HCT116 (cell line): ENCODE data around the gene NACC2. TPM values are rescaled to one million over a fixed set of nuclear protein-coding genes. Genes with fewer than 3 reads are reported as not detected.
A peak's percentile ranks its signal among the peaks of the same experiment; 100 is the strongest.

Experiments used
- ATAC-seq: fragments of 200-7000 bp; cut with Tn5 transposase; 2 replicates; pipeline ENCODE4 v1.9.1; 2020; ENCODE audit warnings: mild to moderate bottlenecking, moderate library complexity
- BruUV-seq: library from RNA; stranded (reverse); fragments of 400-500 nt; replicated peaks from 2 replicates; lab custom pipeline; 2021; lab: Mats Ljungman, UMichigan
- CTCF ChIA-PET: fragments of 300-600 bp; sonication (Branson Sonifier 250); formaldehyde crosslinking; loops from one replicate; lab custom pipeline; 2021; ENCODE audit warnings: antibody characterized with exemption; lab: Charles Lee
- POLR2A ChIA-PET: fragments of 300-600, 350-600 bp; sonication (Branson Sonifier 250); formaldehyde crosslinking; loops from one replicate; lab custom pipeline; 2021; ENCODE audit warnings: antibody characterized with exemption; lab: Charles Lee
- RAD21 ChIA-PET, 2 experiments: fragments of 300-600 bp; sonication (Branson Sonifier 250); formaldehyde crosslinking; loops; one replicate each; lab custom pipeline; 2023; ENCODE audit warnings: low total read pairs in 2 of 2; ENCODE audit not compliant: uncharacterized antibody in 2 of 2, unreplicated experiment in 2 of 2, low non-redundant PET in 1 of 2; lab: Charles Lee
- DNase-seq: peaks from one replicate; pipeline ENCODE4 v3.0.0-alpha.2; 2010; ENCODE audit warnings: low read depth, low spot score
- H2AFZ ChIP-seq: fragments of 200-600 bp; shearing (Covaris generic), sonication (generic); 2 replicates; pipeline ENCODE4 v1.6.1; 2017; ENCODE audit warnings: low read depth, mixed run types, mixed read lengths, antibody characterized with exemption, low read length; ENCODE audit not compliant: poor library complexity, severe bottlenecking
- H3K27ac ChIP-seq: 2 replicates; pipeline ENCODE4 v1.5.1; 2012; ENCODE audit warnings: low read depth, low read length
- H3K27me3 ChIP-seq: fragments of 200-600 bp; sonication (generic); 2 replicates; pipeline ENCODE4 v1.6.1; 2016; ENCODE audit warnings: mixed run types, low read length, mixed read lengths; ENCODE audit not compliant: insufficient read depth
- H3K36me3 ChIP-seq, 2 experiments: fragments of 200-500 bp in 1 of 2; fragments of 200-600 bp in 1 of 2; sonication (Bioruptor generic) in 1 of 2; sonication (generic) in 1 of 2; 2 replicates each; pipeline versions ENCODE4 v1.5.1 to v1.6.1; 2014 to 2016; ENCODE audit warnings: low read length in 2 of 2, inconsistent platforms in 1 of 2, mixed read lengths in 1 of 2, mixed run types in 1 of 2; ENCODE audit not compliant: insufficient read depth in 2 of 2, control insufficient read depth in 1 of 2
- H3K4me1 ChIP-seq, 2 experiments: fragments of 200-600 bp in 1 of 2; sonication (generic) in 1 of 2; 2 replicates each; pipeline versions ENCODE4 v1.5.1 to v1.6.1; 2012 to 2017; ENCODE audit warnings: low read length in 2 of 2, inconsistent platforms in 1 of 2, mild to moderate bottlenecking in 1 of 2, mixed read lengths in 1 of 2, mixed run types in 1 of 2, moderate library complexity in 1 of 2; ENCODE audit not compliant: insufficient read depth in 2 of 2, control insufficient read depth in 1 of 2
- H3K4me2 ChIP-seq: fragments of 200-600 bp; sonication (generic); 2 replicates; pipeline ENCODE4 v1.6.1; 2017; ENCODE audit warnings: mixed run types, low read length, mixed read lengths
- H3K4me3 ChIP-seq, 2 experiments: fragments of 200-600 bp in 1 of 2; sonication (generic) in 1 of 2; replicated peaks in 1 of 2; 2 replicates each; pipeline ENCODE4 v1.5.1; 2011 to 2016; ENCODE audit warnings: low read length in 2 of 2, control low read depth in 1 of 2, low read depth in 1 of 2, mild to moderate bottlenecking in 1 of 2, mixed read lengths in 1 of 2, mixed run types in 1 of 2
- H3K79me2 ChIP-seq: fragments of 200-600 bp; sonication (generic); 2 replicates; pipeline ENCODE4 v1.6.1; 2017; ENCODE audit warnings: mild to moderate bottlenecking, mixed run types, low read length, moderate library complexity, mixed read lengths; ENCODE audit not compliant: insufficient read depth
- H3K9ac ChIP-seq: fragments of 200-600 bp; sonication (generic); 2 replicates; pipeline ENCODE4 v1.6.1; 2016; ENCODE audit warnings: low read length, mixed read lengths
- H3K9me2 ChIP-seq: fragments of 200-600 bp; sonication (generic), shearing (Covaris generic); 2 replicates; pipeline ENCODE4 v1.6.1; 2017; ENCODE audit warnings: mixed run types, mild to moderate bottlenecking, moderate library complexity; ENCODE audit not compliant: insufficient read depth
- H3K9me3 ChIP-seq, 2 experiments: fragments of 200-500 bp in 1 of 2; fragments of 200-600 bp in 1 of 2; sonication (Bioruptor generic) in 1 of 2; sonication (generic) in 1 of 2; 2 replicates each; pipeline ENCODE4 v1.6.1; 2014 to 2017; ENCODE audit warnings: low read length in 2 of 2, mixed read lengths in 2 of 2, inconsistent platforms in 1 of 2, low read depth in 1 of 2, mild to moderate bottlenecking in 1 of 2, mixed run types in 1 of 2, moderate library complexity in 1 of 2; ENCODE audit not compliant: control insufficient read depth in 1 of 2, insufficient read depth in 1 of 2
- H4K20me1 ChIP-seq: fragments of 200-600 bp; sonication (generic), shearing (Covaris generic); 2 replicates; pipeline ENCODE4 v1.6.1; 2017; ENCODE audit warnings: mixed run types, mild to moderate bottlenecking, moderate library complexity; ENCODE audit not compliant: insufficient read depth
- ATF3 ChIP-seq: IDR thresholded peaks from 2 replicates; pipeline ENCODE4 v1.6.1; 2012
- CBX3 ChIP-seq: IDR thresholded peaks from 2 replicates; pipeline ENCODE4 v1.6.1; 2012; ENCODE audit warnings: low read depth
- CEBPB ChIP-seq: IDR thresholded peaks from 2 replicates; pipeline ENCODE4 v1.6.1; 2012; ENCODE audit warnings: low read depth
- EGR1 ChIP-seq: IDR thresholded peaks from 2 replicates; pipeline ENCODE4 v1.6.1; 2012; ENCODE audit warnings: low read depth
- FOSL1 ChIP-seq: IDR thresholded peaks from 2 replicates; pipeline ENCODE4 v1.6.1; 2012; ENCODE audit warnings: low read depth
- JUND ChIP-seq: IDR thresholded peaks from 2 replicates; pipeline ENCODE4 v1.6.1; 2012
- POLR2AphosphoS5 ChIP-seq: IDR thresholded peaks from 2 replicates; pipeline ENCODE4 v1.6.1; 2011; ENCODE audit warnings: mild to moderate bottlenecking, low read depth, low read length, moderate library complexity
- RAD21 ChIP-seq: IDR thresholded peaks from 2 replicates; pipeline ENCODE4 v1.6.1; 2012; ENCODE audit warnings: low read depth, mild to moderate bottlenecking
- REST ChIP-seq: IDR thresholded peaks from 2 replicates; pipeline ENCODE4 v1.6.1; 2012; ENCODE audit warnings: low read depth
- TCF7L2 ChIP-seq: IDR thresholded peaks from 2 replicates; pipeline ENCODE4 v1.7.0; 2011; ENCODE audit warnings: borderline replicate concordance, inconsistent platforms; ENCODE audit not compliant: insufficient read depth, insufficient read length; ENCODE audit errors: extremely low read depth
- YY1 ChIP-seq: IDR thresholded peaks from 2 replicates; pipeline ENCODE4 v1.6.1; 2011; ENCODE audit warnings: low read length, low read depth, moderate library complexity, mild to moderate bottlenecking; ENCODE audit not compliant: insufficient replicate concordance; ENCODE audit errors: extremely low read depth
- ZBTB33 ChIP-seq: IDR thresholded peaks from 2 replicates; pipeline ENCODE4 v1.6.1; 2011; ENCODE audit warnings: mild to moderate bottlenecking, low read length, moderate library complexity; ENCODE audit not compliant: insufficient replicate concordance; ENCODE audit errors: extremely low read depth
- ZNF274 ChIP-seq: fragments of 200-500 bp; sonication (Bioruptor generic); IDR thresholded peaks from 2 replicates; pipeline ENCODE4 v1.6.1; 2014; ENCODE audit warnings: mild to moderate bottlenecking, low read depth, low read length, inconsistent platforms
- intact Hi-C: fragments of 100-400 bp; cut with micrococcal nuclease; formaldehyde crosslinking; loops from 2 replicates; pipeline ENCODE4 v1.10.0; 2022
- total RNA-seq: library from RNA; stranded (reverse); gene quantifications from one replicate; pipeline ENCODE4 v1.2.1, GENCODE V29; 2021; ENCODE audit not compliant: unreplicated experiment

The NACC2 gene
- total RNA-seq, 1 experiment from 2014 or later, result 27.8 TPM

- TF ChIP-seq YY1 (no peak), TCF7L2 (no peak)
Observed at GRCh38 chr9:136004219-136004618, 90.9 kb downstream of the NACC2 start (continued).

- H3K4me2 ChIP-seq, result no peak overlapping the region
- CTCF ChIA-PET, result no interaction called here
- H3K79me2 ChIP-seq, result no peaks in the 10 kb centered on the region
- H3K4me1 ChIP-seq, result peaks cover 2 to 8% of the 10 kb centered on the region in 2 experiments
- H4K20me1 ChIP-seq, result no peaks in the 10 kb centered on the region
- no peak for DNase-seq
- H3K9ac ChIP-seq, result no peak overlapping the region
- H3K4me3 ChIP-seq, result no peak overlapping the region
- no peak overlapping the region for H3K27ac ChIP-seq
- H3K9me2 ChIP-seq, result no peaks in the 10 kb centered on the region
- H3K27me3 ChIP-seq, result no peaks in the 10 kb centered on the region
- TF ChIP-seq ZBTB33 (no peak), ATF3 (no peak), REST (no peak), FOSL1 (no peak), ZNF274 (no peak), EGR1 (no peak), JUND (no peak), RAD21 (no peak), POLR2AphosphoS5 (no peak), CEBPB (no peak), CBX3 (no peak)
- TF ChIP-seq, all 23 proteins: peak for 0
- ChIA-PET RAD21 (no interaction called here), POLR2A (no interaction called here)
- intact Hi-C loops, result no loop called here
- Histone ChIP-seq H2AFZ (no peak overlapping the region), H3K36me3 (no peaks in the 10 kb centered on the region), H3K9me3 (no peaks in the 10 kb centered on the region)
- peak; percentile 45 for ATAC-seq
- no TSS peak for BruUV-seq
Observed at GRCh38 chr9:136003411-136004218, 91.5 kb downstream of the NACC2 start.
